Colonic mucosa (tissue), 4 donors: ENCODE results near the gene USP49. TPM values are rescaled to one million over a fixed set of nuclear protein-coding genes. Genes with fewer than 3 reads are reported as not detected.
A peak's percentile ranks its signal among the peaks of the same experiment; 100 is the strongest.

Experiments
- DNase-seq: peaks from one replicate; pipeline ENCODE4 v3.0.0-alpha.2; 2020
- H3K27ac ChIP-seq: fragments of 200-600 bp; one replicate; pipeline ENCODE4 v1.8.0; 2021
- H3K27me3 ChIP-seq: fragments of 200-600 bp; one replicate; pipeline ENCODE4 v1.8.0; 2021
- H3K36me3 ChIP-seq: fragments of 200-600 bp; one replicate; pipeline ENCODE4 v1.8.0; 2021
- H3K4me1 ChIP-seq: fragments of 200-600 bp; one replicate; pipeline ENCODE4 v1.8.0; 2021; ENCODE audit warnings: mild to moderate bottlenecking
- H3K4me3 ChIP-seq: fragments of 200-600 bp; one replicate; pipeline ENCODE4 v1.8.0; 2021
- H3K9ac ChIP-seq, 2 donors: one replicate each; pipeline ENCODE4 v1.7.0; 2013; ENCODE audit warnings: control low read depth in 2 of 2, low read depth in 2 of 2, low read length in 2 of 2
- H3K9me3 ChIP-seq: fragments of 200-600 bp; one replicate; pipeline ENCODE4 v1.8.0; 2021
- CTCF ChIP-seq: fragments of 200-600 bp; IDR thresholded peaks from one replicate; pipeline ENCODE4 v1.8.0; 2022; ENCODE audit warnings: antibody characterized with exemption, mild to moderate bottlenecking
- intact Hi-C: fragments of 100-400 bp; cut with DNase I; formaldehyde crosslinking; loops from one replicate; pipeline ENCODE4 v1.14.1; 2022
- total RNA-seq, 2 donors: library from RNA; stranded (reverse); fragmentation: NEBNext Ultra II Directional in 1 of 2; extraction: Animal tissue kit (Norgen Biotek cat#: 25700) in 1 of 2; gene quantifications; one replicate each; pipeline ENCODE4 v1.2.1, GENCODE V29; 2021
- donor health status: healthy.
- donor health status: DM: no; HTN: no; CAD: no.
- donor health status: DM: no; HTN: no; CAD: no.

Gene USP49
- total RNA-seq, 2 donors from 2014 or later: 1.7 to 2.9 TPM

- H3K36me3 ChIP-seq: no peaks in the 10 kb centered on the region
- H3K4me1 ChIP-seq: peaks cover 6% of the 10 kb centered on the region
- peak overlapping the region; percentile 54 for H3K4me3 ChIP-seq
- no peak for DNase-seq
- TF ChIP-seq CTCF: no peak
- H3K27ac ChIP-seq: no peak overlapping the region
- intact Hi-C loops: loop anchor here (5.0 to 10.0 kb wide), 3 partner anchors 42 to 415 kb away; partner anchors contain the start of gene TFEB
- no peaks in the 10 kb centered on the region for H3K9me3 ChIP-seq
- no peaks in the 10 kb centered on the region for H3K27me3 ChIP-seq
- peak overlapping the region; percentile 70 to 74 for H3K9ac ChIP-seq
These were observed 115.8 kb downstream of the USP49 start for GRCh38 chr6:41779336-41779735.

- Histone ChIP-seq H3K9me3 (no peaks in the 10 kb centered on the region), H3K36me3 (no peaks in the 10 kb centered on the region), H3K4me3 (peak overlapping the region; percentile 54), H3K27ac (no peak overlapping the region), H3K9ac (peak overlapping the region; percentile 70 to 74), H3K27me3 (no peaks in the 10 kb centered on the region), H3K4me1 (peaks cover 6% of the 10 kb centered on the region)
- DNase-seq: no peak
- intact Hi-C loops: loop anchor here (5.0 to 10.0 kb wide), 3 partner anchors 42 to 414 kb away; partner anchors contain the start of gene TFEB
- no peak for TF ChIP-seq CTCF
These were observed 116.3 kb downstream of the USP49 start for GRCh38 chr6:41778895-41779294.

- peaks cover 6% of the 10 kb centered on the region for H3K4me1 ChIP-seq
- H3K27ac ChIP-seq: no peak overlapping the region
- intact Hi-C loops: loop anchor here (5.0 to 10.0 kb wide), 3 partner anchors 40 to 413 kb away; partner anchors contain the start of gene TFEB
These were observed 117.5 kb downstream of the USP49 start for GRCh38 chr6:41777551-41778285.

GRCh38 chr6:41775293-41775882 is 119.8 kb downstream of the USP49 start:
- no peak overlapping the region for H3K27ac ChIP-seq
- TF ChIP-seq CTCF: no peak
- no peaks in the 10 kb centered on the region for H3K9me3 ChIP-seq
- no peaks in the 10 kb centered on the region for H3K27me3 ChIP-seq
- H3K9ac ChIP-seq: no peak overlapping the region
- no peaks in the 10 kb centered on the region for H3K36me3 ChIP-seq
- no peak for DNase-seq
- H3K4me3 ChIP-seq: no peak overlapping the region
- peaks cover 6% of the 10 kb centered on the region for H3K4me1 ChIP-seq
- intact Hi-C loops: loop anchor here (2.0 to 10.0 kb wide), 4 partner anchors 38 to 411 kb away; partner anchors contain the start of gene TFEB

More at GRCh38 chr6:41777551-41778285, 117.5 kb downstream of the USP49 start:
- no peak overlapping the region for H3K4me3 ChIP-seq
- no peaks in the 10 kb centered on the region for H3K9me3 ChIP-seq
- DNase-seq: no peak
- H3K9ac ChIP-seq: no peak overlapping the region
- H3K36me3 ChIP-seq: no peaks in the 10 kb centered on the region
- TF ChIP-seq CTCF: no peak
- no peaks in the 10 kb centered on the region for H3K27me3 ChIP-seq

- H3K4me3 ChIP-seq: no peak overlapping the region
- no peak overlapping the region for H3K9ac ChIP-seq
- intact Hi-C loops: loop anchor here (2.0 to 10.0 kb wide), 4 partner anchors 38 to 410 kb away; partner anchors contain the start of gene TFEB
- no peaks in the 10 kb centered on the region for H3K27me3 ChIP-seq
- H3K9me3 ChIP-seq: no peaks in the 10 kb centered on the region
- H3K36me3 ChIP-seq: no peaks in the 10 kb centered on the region
- peaks cover 6% of the 10 kb centered on the region for H3K4me1 ChIP-seq
- no peak for DNase-seq
- no peak overlapping the region for H3K27ac ChIP-seq
- no peak for TF ChIP-seq CTCF
These were observed 120.3 kb downstream of the USP49 start for GRCh38 chr6:41774841-41775240.
